Kidney (tissue), 14 donors: ENCODE results near the gene DICER1. TPM values are rescaled to one million over a fixed set of nuclear protein-coding genes. Genes with fewer than 3 reads are reported as not detected.

Experiments
- DNase-seq, 5 donors: peaks; one replicate each; pipeline ENCODE4 v3.0.0-alpha.2; 2013 to 2020
- FAIRE-seq: peaks from 2 replicates; lab custom pipeline; 2012; peaks lifted over from hg19 to GRCh38; lab: Jason Lieb, UNC
- H3K27ac ChIP-seq, 2 donors: one replicate each; pipeline ENCODE4 v1.7.0; 2013; ENCODE audit warnings: low read depth in 2 of 2, low read length in 2 of 2, inconsistent platforms in 1 of 2
- H3K27me3 ChIP-seq: one replicate; pipeline ENCODE4 v1.7.1; 2013; ENCODE audit warnings: low read length, inconsistent platforms; ENCODE audit not compliant: control insufficient read depth, insufficient read depth
- H3K36me3 ChIP-seq, 3 donors: one replicate each; pipeline versions ENCODE4 v1.7.0 to v1.7.1; 2013; ENCODE audit warnings: low read length in 3 of 3, control low read depth in 1 of 3, inconsistent platforms in 1 of 3; ENCODE audit not compliant: insufficient read depth in 3 of 3, control insufficient read depth in 2 of 3
- H3K4me1 ChIP-seq, 3 donors: one replicate each; pipeline versions ENCODE4 v1.7.0 to v1.7.1; 2013; ENCODE audit warnings: low read length in 3 of 3, inconsistent platforms in 1 of 3, low read depth in 1 of 3; ENCODE audit not compliant: control insufficient read depth in 2 of 3, insufficient read depth in 2 of 3
- H3K4me3 ChIP-seq, 3 donors: one replicate each; pipeline versions ENCODE4 v1.7.0 to v1.8.1; 2013; ENCODE audit warnings: low read length in 3 of 3, control low read depth in 1 of 3, inconsistent platforms in 1 of 3
- H3K9ac ChIP-seq, 3 donors: one replicate each; pipeline versions ENCODE4 v1.7.0 to v1.7.1; 2013; ENCODE audit warnings: low read length in 3 of 3, control low read depth in 1 of 3, inconsistent platforms in 1 of 3
- H3K9me3 ChIP-seq, 3 donors: one replicate each; pipeline versions ENCODE4 v1.7.0 to v1.7.1; 2013; ENCODE audit warnings: low read length in 3 of 3, control low read depth in 1 of 3, inconsistent platforms in 1 of 3; ENCODE audit not compliant: control insufficient read depth in 2 of 3, insufficient read depth in 1 of 3
- intact Hi-C: fragments of 100-400 bp; cut with DNase I; formaldehyde crosslinking; loops from one replicate; pipeline ENCODE4 v1.11.1; 2022
- polyA plus RNA-seq: library from polyadenylated mRNA; stranded (reverse); fragments of 350-450 nt; fragmentation: Illumina TruSeq; extraction: RNeasy Lipid Tissue Mini Kit (QIAGEN cat#74804); gene quantifications from one replicate; pipeline ENCODE4 v1.2.3, GENCODE V29; 2014; ENCODE audit warnings: low read depth, low replicate concordance; ENCODE audit not compliant: insufficient read depth
- total RNA-seq: library from RNA; stranded (reverse); fragmentation: NEBNext Ultra II Directional; extraction: Animal tissue kit (Norgen Biotek cat#: 25700); gene quantifications from one replicate; pipeline ENCODE4 v1.2.1, GENCODE V29; 2021
- TF ChIP-seq, protein P1 (sequence below): IDR thresholded peaks from 3 replicates; pipeline ENCODE4 v1.5.1; 2012; ENCODE audit warnings: mild to moderate bottlenecking, moderate library complexity, borderline replicate concordance; ENCODE audit not compliant: insufficient read depth; ENCODE audit errors: extremely low read depth
- donor health status: control.
- donor health status: control.
- donor health status: control.
- donor health status: control.
- donor health status: control.
- donor health status: DM: yes; HTN: yes; CAD: no.
- donor health status: Normal renal cell carcinoma (clear cell type).

Gene DICER1
- total and polyA plus RNA-seq, 2 donors from 2014 or later, result 6.0 to 83.6 TPM

GRCh38 chr14:95043732-95044462 is 113.4 kb downstream of the DICER1 start:
- no peaks in the 10 kb centered on the region for H3K36me3 ChIP-seq
- no peak overlapping the region for H3K27ac ChIP-seq
- intact Hi-C loops, result no loop called here
- H3K4me3 ChIP-seq, result no peak overlapping the region
- H3K9ac ChIP-seq, result no peak overlapping the region
- TF ChIP-seq, protein P1, sequence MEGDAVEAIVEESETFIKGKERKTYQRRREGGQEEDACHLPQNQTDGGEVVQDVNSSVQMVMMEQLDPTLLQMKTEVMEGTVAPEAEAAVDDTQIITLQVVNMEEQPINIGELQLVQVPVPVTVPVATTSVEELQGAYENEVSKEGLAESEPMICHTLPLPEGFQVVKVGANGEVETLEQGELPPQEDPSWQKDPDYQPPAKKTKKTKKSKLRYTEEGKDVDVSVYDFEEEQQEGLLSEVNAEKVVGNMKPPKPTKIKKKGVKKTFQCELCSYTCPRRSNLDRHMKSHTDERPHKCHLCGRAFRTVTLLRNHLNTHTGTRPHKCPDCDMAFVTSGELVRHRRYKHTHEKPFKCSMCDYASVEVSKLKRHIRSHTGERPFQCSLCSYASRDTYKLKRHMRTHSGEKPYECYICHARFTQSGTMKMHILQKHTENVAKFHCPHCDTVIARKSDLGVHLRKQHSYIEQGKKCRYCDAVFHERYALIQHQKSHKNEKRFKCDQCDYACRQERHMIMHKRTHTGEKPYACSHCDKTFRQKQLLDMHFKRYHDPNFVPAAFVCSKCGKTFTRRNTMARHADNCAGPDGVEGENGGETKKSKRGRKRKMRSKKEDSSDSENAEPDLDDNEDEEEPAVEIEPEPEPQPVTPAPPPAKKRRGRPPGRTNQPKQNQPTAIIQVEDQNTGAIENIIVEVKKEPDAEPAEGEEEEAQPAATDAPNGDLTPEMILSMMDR, result no peak
- no peaks in the 10 kb centered on the region for H3K9me3 ChIP-seq
- peaks cover 0 to 5% (median 0%) of the 10 kb centered on the region in 3 donors for H3K4me1 ChIP-seq
- peaks cover 2% of the 10 kb centered on the region for H3K27me3 ChIP-seq
- FAIRE-seq, result no peak
- DNase-seq, result peak in 2 of 5 donors; percentile 6 to 7

GRCh38 chr14:95043314-95043713 is 114.0 kb downstream of the DICER1 start:
- Histone ChIP-seq H3K4me1 (peaks cover 0 to 5% (median 0%) of the 10 kb centered on the region in 3 donors), H3K36me3 (no peaks in the 10 kb centered on the region), H3K9ac (no peak overlapping the region), H3K4me3 (no peak overlapping the region), H3K27me3 (peaks cover 2% of the 10 kb centered on the region), H3K27ac (no peak overlapping the region), H3K9me3 (no peaks in the 10 kb centered on the region)
- no peak for FAIRE-seq
- peak in 1 of 5 donors; percentile 12 for DNase-seq
- intact Hi-C loops, result no loop called here
- TF ChIP-seq, protein P1, result no peak

DNA sequence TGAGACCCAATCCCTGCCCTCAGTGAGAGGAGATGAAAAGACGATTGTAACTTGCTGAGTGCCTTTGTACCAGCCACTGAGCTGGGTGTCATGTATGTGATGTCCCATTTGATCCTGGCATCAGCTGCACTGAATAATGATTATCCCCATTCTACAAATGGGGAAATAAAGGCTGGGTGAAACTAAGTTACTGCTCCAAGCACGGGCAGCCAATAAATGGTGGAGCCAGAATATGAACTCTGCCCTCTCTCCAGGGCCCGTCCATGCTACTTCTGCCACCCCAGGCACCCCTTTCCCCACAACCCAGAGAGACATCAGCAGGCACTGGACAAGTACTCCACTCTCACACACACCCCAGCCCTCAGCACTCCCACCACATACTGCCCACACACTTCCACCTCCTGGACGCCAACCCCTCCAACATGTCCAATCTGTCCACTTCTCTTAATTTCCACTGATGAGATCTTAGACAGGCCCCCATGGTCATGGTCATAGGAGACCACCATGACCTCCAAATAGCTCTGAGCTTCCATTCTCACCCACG is 115.8 kb downstream of the DICER1 start:
- no peak for FAIRE-seq
- H3K9me3 ChIP-seq, result no peaks in the 10 kb centered on the region
- no peaks in the 10 kb centered on the region for H3K36me3 ChIP-seq
- peak in 1 of 5 donors; percentile 16 for DNase-seq
- TF ChIP-seq, protein P1, result no peak
- peaks cover 2% of the 10 kb centered on the region for H3K27me3 ChIP-seq
- no peak overlapping the region for H3K4me3 ChIP-seq
- H3K27ac ChIP-seq, result no peak overlapping the region
- no peak overlapping the region for H3K9ac ChIP-seq
- H3K4me1 ChIP-seq, result peaks cover 0 to under 1% (median 0%) of the 10 kb centered on the region in 3 donors
- intact Hi-C loops, result no loop called here
